CD1c-positive myeloid dendritic cell (primary cell): ENCODE results near the gene PRPF39.
"Not testable (repeated sequence)": the region's sequence is repeated elsewhere in the genome, so short reads cannot be mapped to it uniquely, and the experiment has no call there.

Experiments
- DNase-seq: peaks from one replicate; pipeline ENCODE4 v3.0.0-alpha.2; 2016; ENCODE audit errors: extremely low spot score

PRPF39 gene

GRCh38 chr14:45083976-45084722 lies at the start of gene PRPF39:
PRPF39 (plus strand) TSS chr14:45084116; CDS start chr14:45095240, 11,124 bp downstream.
- peak; percentile 98 for DNase-seq

GRCh38 chr14:45034730-45035129 lies 49.2 kb upstream of the PRPF39 start:
- DNase-seq: no peak

- DNase-seq: no peak
Measured at GRCh38 chr14:45038256-45038655, 45.7 kb upstream of the PRPF39 start.

- no peak for DNase-seq
Measured at GRCh38 chr14:45038865-45039264, 45.1 kb upstream of the PRPF39 start.

- no peak for DNase-seq
Measured at GRCh38 chr14:45039390-45039789, 44.5 kb upstream of the PRPF39 start.

- no peak for DNase-seq
Measured at GRCh38 chr14:45041641-45042040, 42.3 kb upstream of the PRPF39 start.

- DNase-seq: no peak
Measured at GRCh38 chr14:45044638-45045037, 39.3 kb upstream of the PRPF39 start.

- no peak for DNase-seq
Measured at GRCh38 chr14:45048385-45048784, 35.5 kb upstream of the PRPF39 start.

- DNase-seq: no peak
Measured at GRCh38 chr14:45051180-45051579, 32.7 kb upstream of the PRPF39 start.

GRCh38 chr14:45051896-45052295 lies 32.0 kb upstream of the PRPF39 start:
- no peak for DNase-seq

- DNase-seq: no peak
Measured at GRCh38 chr14:45057349-45057748, 26.6 kb upstream of the PRPF39 start.

- DNase-seq: no peak
Measured at GRCh38 chr14:45057881-45058364, 26.0 kb upstream of the PRPF39 start.

- no peak for DNase-seq
Measured at GRCh38 chr14:45060551-45060950, 23.4 kb upstream of the PRPF39 start.

- DNase-seq: no peak
Measured at GRCh38 chr14:45065540-45065939, 18.4 kb upstream of the PRPF39 start.

- no peak for DNase-seq
Measured at GRCh38 chr14:45065956-45066355, 18.0 kb upstream of the PRPF39 start.

GRCh38 chr14:45066667-45067066 lies 17.2 kb upstream of the PRPF39 start:
- DNase-seq: no peak

GRCh38 chr14:45068396-45068795 lies 15.5 kb upstream of the PRPF39 start:
- no peak for DNase-seq

- DNase-seq: no peak
Measured at GRCh38 chr14:45070215-45070614, 13.7 kb upstream of the PRPF39 start.

GRCh38 chr14:45072126-45072525 lies 11.8 kb upstream of the PRPF39 start:
- no peak for DNase-seq

- no peak for DNase-seq
Measured at GRCh38 chr14:45073231-45073879, 10.6 kb upstream of the PRPF39 start.

GRCh38 chr14:45078323-45078722 lies 5.6 kb upstream of the PRPF39 start:
- DNase-seq: no peak

GRCh38 chr14:45080416-45080968 lies 3.4 kb upstream of the PRPF39 start:
- not testable (repeated sequence) for DNase-seq

GRCh38 chr14:45081096-45081495 lies 2.8 kb upstream of the PRPF39 start:
- not testable (repeated sequence) for DNase-seq
